ENCODE results near the gene E2F4. TPM values are rescaled to one million over a fixed set of nuclear protein-coding genes. Genes with fewer than 3 reads are reported as not detected.
A peak's percentile ranks its signal among the peaks of the same experiment; 100 is the strongest.

E2F4 gene
- total and polyA plus RNA-seq, 9 of the 15 experiments (the other 6 are each of a cell fraction or from before 2014, with no cell fraction given), result 9.7 to 139 (median 106) TPM

GRCh38 chr16:67211674-67212073 is 19.7 kb downstream of the E2F4 start:
- no peaks in the 10 kb centered on the region for H3K9me3 ChIP-seq (replicated peaks; ENCODE audit: control insufficient read depth, insufficient read depth, low read depth, low read length)
- no peaks in the 10 kb centered on the region for H3K36me3 ChIP-seq (ENCODE audit: control insufficient read depth, insufficient read depth, low read length)
- intact Hi-C loops (cut with micrococcal nuclease), result no loop called here
- no peaks in the 10 kb centered on the region for H4K20me1 ChIP-seq (replicated peaks; ENCODE audit: control insufficient read depth, insufficient read depth, low read length)
- H3K4me3 ChIP-seq, result no peak overlapping the region
- DNase-seq (ENCODE audit: extremely low read depth in 1 of 4, low spot score in 3 of 4) (no peak), ATAC-seq (no peak), FAIRE-seq (no peak)
- BruUV-seq (replicated peaks), result no TSS peak
- H3K9me1 ChIP-seq (ENCODE audit: control insufficient read depth, insufficient read depth, low read length), result peaks cover 3% of the 10 kb centered on the region
- H3K27me3 ChIP-seq (ENCODE audit: control insufficient read depth in 2 of 2, insufficient read depth in 2 of 2, low read length in 2 of 2), result no peaks in the 10 kb centered on the region
- ChIA-PET POLR2A (interaction anchor here (0.7 to 1.1 kb wide), 3 partner anchors 12 to 204 kb away, joined by 3 to 4 read pairs (median 3); no protein-coding TSS in a partner anchor), CTCF (ENCODE audit: low intra/inter-chr PET ratio) (no interaction called here)
- 20% methylated on average over 7 of the region's 7 CpGs for WGBS (ENCODE audit: insufficient coverage, low coverage, missing lambda C conversion rate)
- H2AFZ ChIP-seq (ENCODE audit: low read depth, low read length), result no peak overlapping the region
- no peak for TF ChIP-seq NFIC (IDR thresholded peaks at IDR 0.05)
- TF ChIP-seq ZNF436 (CRISPR knock-in tag; IDR thresholded peaks at IDR 0.05), result no peak
- TF ChIP-seq TFE3 (CRISPR knock-in tag; IDR thresholded peaks at IDR 0.05), result no peak
- TF ChIP-seq MITF (IDR thresholded peaks at IDR 0.05), result no peak
- TF ChIP-seq HNRNPK (IDR thresholded peaks at IDR 0.05; ENCODE audit: low read depth, low read length, poor library complexity, severe bottlenecking), result no peak
- TF ChIP-seq RBM34 (IDR thresholded peaks at IDR 0.05; ENCODE audit: borderline replicate concordance, insufficient read depth, low read length), result no peak
- no peak for TF ChIP-seq MLLT1 (IDR thresholded peaks at IDR 0.05)
- no peak for TF ChIP-seq HNRNPUL1 (IDR thresholded peaks at IDR 0.05; ENCODE audit: low read length)
- TF ChIP-seq ETV6 (IDR thresholded peaks at IDR 0.05; ENCODE audit: borderline replicate concordance in 1 of 2, low read depth in 2 of 2, low read length in 1 of 2), result no peak
- no peak for TF ChIP-seq ETV6 (CRISPR knock-in tag; IDR thresholded peaks at IDR 0.05; ENCODE audit: borderline replicate concordance)
- no peak for TF ChIP-seq MEIS2 (IDR thresholded peaks at IDR 0.05; ENCODE audit: partially characterized antibody)
- no peak for TF ChIP-seq ELF1 (tag; IDR thresholded peaks at IDR 0.05)
- TF ChIP-seq ZNF140 (CRISPR knock-in tag; IDR thresholded peaks at IDR 0.05), result no peak
- no peak for TF ChIP-seq ZNF695 (CRISPR knock-in tag; IDR thresholded peaks at IDR 0.05)
- no peak for TF ChIP-seq ERF (CRISPR knock-in tag; IDR thresholded peaks at IDR 0.05)
- TF ChIP-seq OTX1 (CRISPR knock-in tag; IDR thresholded peaks at IDR 0.05), result no peak
- no peak for TF ChIP-seq FOXP1 (CRISPR knock-in tag; IDR thresholded peaks at IDR 0.05)
- in situ Hi-C loops (cut with MboI), result no loop called here
- H3K9ac ChIP-seq (ENCODE audit: insufficient read depth in 1 of 2, low read depth in 2 of 2, low read length in 2 of 2), result peak overlapping the region in 1 of 2 experiments; percentile 54; a peak in 1 of 4 replicates
- no peak overlapping the region for H3K27ac ChIP-seq (ENCODE audit: extremely low read depth, low read depth, low read length)
- H3K79me2 ChIP-seq (ENCODE audit: control insufficient read depth, insufficient read depth, low read length), result no peaks in the 10 kb centered on the region
- no peak overlapping the region for H3K4me2 ChIP-seq (ENCODE audit: insufficient read depth, low read length)
- H3K4me1 ChIP-seq (replicated peaks in 1 of 2; ENCODE audit: control insufficient read depth in 2 of 2, insufficient read depth in 2 of 2, low read length in 2 of 2), result peaks cover 20 to 51% of the 10 kb centered on the region in 2 experiments; a peak in 4 of 5 replicates
